GM12874 (cell line): ENCODE data around the gene UGT2B7.

Experiments
- TF ChIP-seq, protein P1 (sequence below): IDR thresholded peaks from 2 replicates; pipeline ENCODE4 v1.5.1; 2011; ENCODE audit warnings: low read depth, mild to moderate bottlenecking, control low read depth, low read length, moderate library complexity; ENCODE audit not compliant: insufficient read depth

Gene UGT2B7

DNA sequence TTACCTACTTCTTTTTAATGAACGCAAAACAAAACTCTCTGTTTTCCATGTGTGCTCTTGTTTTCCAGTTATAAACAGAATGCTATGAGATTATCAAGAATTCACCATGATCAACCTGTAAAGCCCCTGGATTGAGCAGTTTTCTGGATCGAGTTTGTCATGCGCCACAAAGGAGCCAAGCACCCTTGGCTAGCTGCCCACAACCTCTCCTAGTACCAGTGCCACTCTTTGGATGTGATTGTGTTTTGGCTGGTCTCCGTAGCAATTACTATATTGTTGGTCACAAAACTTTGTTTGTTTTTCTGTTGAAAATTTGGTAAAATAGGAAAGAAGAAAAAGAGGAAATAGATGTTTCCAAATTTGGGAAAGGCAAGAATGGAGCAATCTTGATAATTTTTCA lies 51.1 kb downstream of the UGT2B7 start:
- TF ChIP-seq, protein P1, sequence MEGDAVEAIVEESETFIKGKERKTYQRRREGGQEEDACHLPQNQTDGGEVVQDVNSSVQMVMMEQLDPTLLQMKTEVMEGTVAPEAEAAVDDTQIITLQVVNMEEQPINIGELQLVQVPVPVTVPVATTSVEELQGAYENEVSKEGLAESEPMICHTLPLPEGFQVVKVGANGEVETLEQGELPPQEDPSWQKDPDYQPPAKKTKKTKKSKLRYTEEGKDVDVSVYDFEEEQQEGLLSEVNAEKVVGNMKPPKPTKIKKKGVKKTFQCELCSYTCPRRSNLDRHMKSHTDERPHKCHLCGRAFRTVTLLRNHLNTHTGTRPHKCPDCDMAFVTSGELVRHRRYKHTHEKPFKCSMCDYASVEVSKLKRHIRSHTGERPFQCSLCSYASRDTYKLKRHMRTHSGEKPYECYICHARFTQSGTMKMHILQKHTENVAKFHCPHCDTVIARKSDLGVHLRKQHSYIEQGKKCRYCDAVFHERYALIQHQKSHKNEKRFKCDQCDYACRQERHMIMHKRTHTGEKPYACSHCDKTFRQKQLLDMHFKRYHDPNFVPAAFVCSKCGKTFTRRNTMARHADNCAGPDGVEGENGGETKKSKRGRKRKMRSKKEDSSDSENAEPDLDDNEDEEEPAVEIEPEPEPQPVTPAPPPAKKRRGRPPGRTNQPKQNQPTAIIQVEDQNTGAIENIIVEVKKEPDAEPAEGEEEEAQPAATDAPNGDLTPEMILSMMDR: no peak

DNA sequence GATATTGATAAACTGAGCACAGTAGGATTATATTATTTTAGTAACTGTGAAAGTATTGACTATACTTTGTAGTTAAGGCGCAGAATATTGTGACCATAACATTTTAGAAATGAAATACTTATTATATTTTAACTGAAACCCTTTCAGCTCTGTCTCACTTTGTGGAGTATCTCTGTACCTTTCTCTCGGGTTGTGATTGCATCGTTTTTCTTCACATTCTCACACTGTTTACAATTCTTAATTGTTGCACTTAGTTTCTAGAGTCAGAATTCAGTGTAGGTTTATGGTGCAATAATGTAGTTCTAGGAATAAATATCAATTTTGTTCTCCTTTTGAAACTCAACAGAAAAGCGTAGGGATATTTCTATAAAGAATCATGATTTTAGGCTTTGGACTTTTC lies 57.7 kb downstream of the UGT2B7 start:
- TF ChIP-seq, protein P1: no peak

DNA sequence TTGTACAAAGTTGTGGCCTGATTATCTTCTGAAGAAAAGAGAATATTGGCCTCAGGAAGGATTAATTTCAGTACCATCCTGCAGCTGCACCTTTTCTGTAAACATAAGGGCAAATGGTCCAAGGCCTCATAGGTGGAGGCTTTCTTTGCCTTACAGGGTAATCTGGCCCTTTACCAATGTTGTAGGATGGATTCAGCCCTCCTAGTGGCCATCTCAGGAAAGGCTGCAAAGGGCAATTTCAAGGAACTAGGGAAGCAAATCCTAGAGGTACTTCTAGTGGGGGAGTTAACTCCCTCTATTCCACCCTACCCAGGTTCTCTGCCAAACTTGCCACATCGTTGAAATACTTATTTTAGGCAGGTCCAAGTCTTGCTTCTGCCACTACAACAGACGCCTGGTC lies 60.6 kb downstream of the UGT2B7 start:
- TF ChIP-seq, protein P1: no peak
